Measurements from ENCODE around the gene F3. TPM values are rescaled to one million over a fixed set of nuclear protein-coding genes. Genes with fewer than 3 reads are reported as not detected.

The F3 gene
- polyA plus RNA-seq, 1 of the 3 experiments (the other 2 are of a cell fraction), result 1.8 TPM

DNA sequence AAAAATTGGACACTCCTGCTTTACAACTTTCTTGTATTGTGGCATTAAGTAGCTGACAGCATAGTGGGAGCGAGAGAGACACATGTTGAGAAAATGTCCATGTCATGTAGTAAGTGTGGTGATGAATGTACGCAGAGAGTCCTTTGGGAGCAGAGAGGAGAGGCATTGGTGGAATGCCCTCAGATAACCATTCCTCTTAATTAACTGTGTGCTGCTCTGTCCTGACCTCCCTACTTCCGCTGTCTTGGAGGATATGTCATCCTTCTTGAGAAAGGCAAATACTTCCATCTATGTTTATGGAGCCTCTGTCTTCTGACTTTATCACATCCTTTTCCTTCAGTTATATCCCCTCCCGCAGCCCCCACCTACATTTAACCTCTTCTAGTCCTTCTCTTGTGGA lies 38.4 kb downstream of the F3 start:
- H3K4me1 ChIP-seq (ENCODE audit: control insufficient read depth in 1 of 2, insufficient read depth in 2 of 2, low read depth in 1 of 2, low read length in 1 of 2), result no peaks in the 10 kb centered on the region
- no peaks in the 10 kb centered on the region for H3K9me2 ChIP-seq
- no peak for DNase-seq
- ChIA-PET POLR2A (no interaction called here), CTCF (interaction anchor here (0.8 to 1.6 kb wide), 4 partner anchors 11 to 302 kb away, joined by 3 to 7 read pairs (median 4); no protein-coding TSS in a partner anchor)
- H3K9ac ChIP-seq, result no peak overlapping the region
- peaks cover 35 to 40% of the 10 kb centered on the region in 2 experiments for H3K36me3 ChIP-seq (replicated peaks in 1 of 2; ENCODE audit: control insufficient read depth in 1 of 2, insufficient read depth in 2 of 2, low read length in 1 of 2)
- no peak overlapping the region for H3K27ac ChIP-seq (ENCODE audit: low read depth in 2 of 2, low read length in 1 of 2)
- no peak overlapping the region for H2AFZ ChIP-seq (ENCODE audit: low read depth)
- no peak overlapping the region for H3K4me2 ChIP-seq
- no peaks in the 10 kb centered on the region for H3K9me3 ChIP-seq
- TF ChIP-seq, protein P1, sequence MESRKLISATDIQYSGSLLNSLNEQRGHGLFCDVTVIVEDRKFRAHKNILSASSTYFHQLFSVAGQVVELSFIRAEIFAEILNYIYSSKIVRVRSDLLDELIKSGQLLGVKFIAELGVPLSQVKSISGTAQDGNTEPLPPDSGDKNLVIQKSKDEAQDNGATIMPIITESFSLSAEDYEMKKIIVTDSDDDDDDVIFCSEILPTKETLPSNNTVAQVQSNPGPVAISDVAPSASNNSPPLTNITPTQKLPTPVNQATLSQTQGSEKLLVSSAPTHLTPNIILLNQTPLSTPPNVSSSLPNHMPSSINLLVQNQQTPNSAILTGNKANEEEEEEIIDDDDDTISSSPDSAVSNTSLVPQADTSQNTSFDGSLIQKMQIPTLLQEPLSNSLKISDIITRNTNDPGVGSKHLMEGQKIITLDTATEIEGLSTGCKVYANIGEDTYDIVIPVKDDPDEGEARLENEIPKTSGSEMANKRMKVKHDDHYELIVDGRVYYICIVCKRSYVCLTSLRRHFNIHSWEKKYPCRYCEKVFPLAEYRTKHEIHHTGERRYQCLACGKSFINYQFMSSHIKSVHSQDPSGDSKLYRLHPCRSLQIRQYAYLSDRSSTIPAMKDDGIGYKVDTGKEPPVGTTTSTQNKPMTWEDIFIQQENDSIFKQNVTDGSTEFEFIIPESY (IDR thresholded peaks at IDR 0.05; ENCODE audit: borderline replicate concordance, low read depth), result no peak
- TF ChIP-seq TCF12 (IDR thresholded peaks at IDR 0.05) (no peak), GATA2 (CRISPR knock-in tag; IDR thresholded peaks at IDR 0.05) (no peak), RAD21 (IDR thresholded peaks at IDR 0.05; ENCODE audit: low read length) (no peak), FOSL2 (IDR thresholded peaks at IDR 0.05; ENCODE audit: borderline replicate concordance, low read depth) (no peak), GABPA (IDR thresholded peaks at IDR 0.05; ENCODE audit: low read depth) (no peak)
- TF ChIP-seq, protein P2, sequence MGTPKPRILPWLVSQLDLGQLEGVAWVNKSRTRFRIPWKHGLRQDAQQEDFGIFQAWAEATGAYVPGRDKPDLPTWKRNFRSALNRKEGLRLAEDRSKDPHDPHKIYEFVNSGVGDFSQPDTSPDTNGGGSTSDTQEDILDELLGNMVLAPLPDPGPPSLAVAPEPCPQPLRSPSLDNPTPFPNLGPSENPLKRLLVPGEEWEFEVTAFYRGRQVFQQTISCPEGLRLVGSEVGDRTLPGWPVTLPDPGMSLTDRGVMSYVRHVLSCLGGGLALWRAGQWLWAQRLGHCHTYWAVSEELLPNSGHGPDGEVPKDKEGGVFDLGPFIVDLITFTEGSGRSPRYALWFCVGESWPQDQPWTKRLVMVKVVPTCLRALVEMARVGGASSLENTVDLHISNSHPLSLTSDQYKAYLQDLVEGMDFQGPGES (IDR thresholded peaks at IDR 0.05; ENCODE audit: low read depth, low read length), result no peak
- TF ChIP-seq, protein P3, sequence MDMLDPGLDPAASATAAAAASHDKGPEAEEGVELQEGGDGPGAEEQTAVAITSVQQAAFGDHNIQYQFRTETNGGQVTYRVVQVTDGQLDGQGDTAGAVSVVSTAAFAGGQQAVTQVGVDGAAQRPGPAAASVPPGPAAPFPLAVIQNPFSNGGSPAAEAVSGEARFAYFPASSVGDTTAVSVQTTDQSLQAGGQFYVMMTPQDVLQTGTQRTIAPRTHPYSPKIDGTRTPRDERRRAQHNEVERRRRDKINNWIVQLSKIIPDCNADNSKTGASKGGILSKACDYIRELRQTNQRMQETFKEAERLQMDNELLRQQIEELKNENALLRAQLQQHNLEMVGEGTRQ (IDR thresholded peaks at IDR 0.05; ENCODE audit: borderline replicate concordance, low read depth, low read length), result no peak
- 96% methylated on average over 4 of the region's 4 CpGs for WGBS (ENCODE audit: low lambda C conversion rate)
- H3F3A ChIP-seq (replicated peaks; ENCODE audit: insufficient read depth), result no peaks in the 10 kb centered on the region
- H3K79me2 ChIP-seq (ENCODE audit: insufficient read depth), result no peaks in the 10 kb centered on the region
- no peaks in the 10 kb centered on the region for H3K27me3 ChIP-seq (ENCODE audit: insufficient read depth)
- no peaks in the 10 kb centered on the region for H4K20me1 ChIP-seq (ENCODE audit: insufficient read depth)
- H3K4me3 ChIP-seq (ENCODE audit: low read depth in 2 of 2, low read length in 1 of 2), result no peak overlapping the region

DNA sequence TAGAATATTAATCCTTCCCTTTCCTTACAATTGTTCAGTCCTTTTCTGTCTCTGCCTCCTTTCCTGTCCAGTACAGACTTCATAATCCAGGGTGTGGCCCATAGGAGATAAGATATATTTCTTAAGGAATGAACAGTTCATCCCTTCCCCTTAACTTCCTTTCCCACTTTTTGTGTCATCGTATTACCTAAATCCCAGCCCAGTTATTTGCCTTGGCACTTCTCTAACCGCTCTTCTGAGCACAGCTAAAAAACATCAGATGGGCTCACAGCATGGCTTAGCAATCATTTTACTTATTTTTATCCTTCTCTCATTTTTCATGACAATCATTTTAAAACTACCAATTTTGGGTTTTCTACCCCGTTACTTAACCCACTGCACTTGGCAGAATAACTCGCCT lies 39.6 kb downstream of the F3 start:
- no peak for DNase-seq
- H3K9me3 ChIP-seq, result no peaks in the 10 kb centered on the region
- TF ChIP-seq, protein P4, sequence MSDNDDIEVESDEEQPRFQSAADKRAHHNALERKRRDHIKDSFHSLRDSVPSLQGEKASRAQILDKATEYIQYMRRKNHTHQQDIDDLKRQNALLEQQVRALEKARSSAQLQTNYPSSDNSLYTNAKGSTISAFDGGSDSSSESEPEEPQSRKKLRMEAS (IDR thresholded peaks at IDR 0.05; ENCODE audit: low read depth), result no peak
- TF ChIP-seq, protein P5, sequence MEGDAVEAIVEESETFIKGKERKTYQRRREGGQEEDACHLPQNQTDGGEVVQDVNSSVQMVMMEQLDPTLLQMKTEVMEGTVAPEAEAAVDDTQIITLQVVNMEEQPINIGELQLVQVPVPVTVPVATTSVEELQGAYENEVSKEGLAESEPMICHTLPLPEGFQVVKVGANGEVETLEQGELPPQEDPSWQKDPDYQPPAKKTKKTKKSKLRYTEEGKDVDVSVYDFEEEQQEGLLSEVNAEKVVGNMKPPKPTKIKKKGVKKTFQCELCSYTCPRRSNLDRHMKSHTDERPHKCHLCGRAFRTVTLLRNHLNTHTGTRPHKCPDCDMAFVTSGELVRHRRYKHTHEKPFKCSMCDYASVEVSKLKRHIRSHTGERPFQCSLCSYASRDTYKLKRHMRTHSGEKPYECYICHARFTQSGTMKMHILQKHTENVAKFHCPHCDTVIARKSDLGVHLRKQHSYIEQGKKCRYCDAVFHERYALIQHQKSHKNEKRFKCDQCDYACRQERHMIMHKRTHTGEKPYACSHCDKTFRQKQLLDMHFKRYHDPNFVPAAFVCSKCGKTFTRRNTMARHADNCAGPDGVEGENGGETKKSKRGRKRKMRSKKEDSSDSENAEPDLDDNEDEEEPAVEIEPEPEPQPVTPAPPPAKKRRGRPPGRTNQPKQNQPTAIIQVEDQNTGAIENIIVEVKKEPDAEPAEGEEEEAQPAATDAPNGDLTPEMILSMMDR (IDR thresholded peaks at IDR 0.05), result no peak
- TF ChIP-seq CHD2 (IDR thresholded peaks at IDR 0.05; ENCODE audit: low read length, partially characterized antibody) (no peak), MXI1 (IDR thresholded peaks at IDR 0.05; ENCODE audit: low read depth, low read length) (no peak), ELF1 (IDR thresholded peaks at IDR 0.05) (no peak), YY1 (IDR thresholded peaks at IDR 0.05; ENCODE audit: low read depth) (no peak), FOXM1 (IDR thresholded peaks at IDR 0.05; ENCODE audit: low read depth) (no peak), GABPA (IDR thresholded peaks at IDR 0.05; ENCODE audit: low read depth) (no peak), EZH2phosphoT487 (IDR thresholded peaks at IDR 0.05; ENCODE audit: borderline replicate concordance, low read depth) (no peak), SIN3A (IDR thresholded peaks at IDR 0.05; ENCODE audit: borderline replicate concordance, low read depth, low read length) (no peak), TCF12 (IDR thresholded peaks at IDR 0.05) (no peak), POLR2AphosphoS5 (IDR thresholded peaks at IDR 0.05; ENCODE audit: low read depth, low read length) (no peak), GATA2 (CRISPR knock-in tag; IDR thresholded peaks at IDR 0.05) (no peak)
- TF ChIP-seq, protein P3 (IDR thresholded peaks at IDR 0.05; ENCODE audit: borderline replicate concordance, low read depth, low read length), result no peak

More for the DNA sequence above, 39.6 kb downstream of the F3 start:
- no peak overlapping the region for H3K27ac ChIP-seq (ENCODE audit: low read depth in 2 of 2, low read length in 1 of 2)
- WGBS (ENCODE audit: low lambda C conversion rate), result 96% methylated on average over 4 of the region's 4 CpGs
- ChIA-PET CTCF (interaction anchor here (1.2 to 1.6 kb wide), 2 partner anchors 21 to 301 kb away, joined by 4 to 7 read pairs; no protein-coding TSS in a partner anchor), POLR2A (no interaction called here)
- H3F3A ChIP-seq (replicated peaks; ENCODE audit: insufficient read depth), result no peaks in the 10 kb centered on the region
- no peaks in the 10 kb centered on the region for H3K4me1 ChIP-seq (ENCODE audit: control insufficient read depth in 1 of 2, insufficient read depth in 2 of 2, low read depth in 1 of 2, low read length in 1 of 2)
- H3K36me3 ChIP-seq (replicated peaks in 1 of 2; ENCODE audit: control insufficient read depth in 1 of 2, insufficient read depth in 2 of 2, low read length in 1 of 2), result peaks cover 35 to 40% of the 10 kb centered on the region in 2 experiments
- H3K9me2 ChIP-seq, result no peaks in the 10 kb centered on the region
- H3K4me3 ChIP-seq (ENCODE audit: low read depth in 2 of 2, low read length in 1 of 2), result no peak overlapping the region
- no peak overlapping the region for H3K9ac ChIP-seq
- H3K79me2 ChIP-seq (ENCODE audit: insufficient read depth), result no peaks in the 10 kb centered on the region
- no peak overlapping the region for H3K4me2 ChIP-seq
- no peaks in the 10 kb centered on the region for H4K20me1 ChIP-seq (ENCODE audit: insufficient read depth)
- no peaks in the 10 kb centered on the region for H3K27me3 ChIP-seq (ENCODE audit: insufficient read depth)
- no peak overlapping the region for H2AFZ ChIP-seq (ENCODE audit: low read depth)
